Vagina (tissue), 2 donors: ENCODE data around the gene UBR2.

ENCODE experiments used
- POLR2AphosphoS5 ChIP-seq, 2 donors: sonication (generic); formaldehyde crosslinking; IDR thresholded peaks; one replicate each; pipeline ENCODE4 v1.9.0; 2017; ENCODE audit warnings: antibody characterized with exemption in 2 of 2, mild to moderate bottlenecking in 2 of 2, low read depth in 1 of 2; ENCODE audit not compliant: insufficient read depth in 1 of 2
- TF ChIP-seq, protein P1 (sequence below), 3 experiments: fragments of 450-650 bp in 2 of 3; fragments of 200-600 bp in 1 of 3; sonication (generic) in 1 of 3; IDR thresholded peaks; one replicate each; pipeline ENCODE4 v1.5.1; 2017 to 2019; ENCODE audit warnings: antibody characterized with exemption in 3 of 3, mild to moderate bottlenecking in 2 of 3, moderate library complexity in 2 of 3

DNA sequence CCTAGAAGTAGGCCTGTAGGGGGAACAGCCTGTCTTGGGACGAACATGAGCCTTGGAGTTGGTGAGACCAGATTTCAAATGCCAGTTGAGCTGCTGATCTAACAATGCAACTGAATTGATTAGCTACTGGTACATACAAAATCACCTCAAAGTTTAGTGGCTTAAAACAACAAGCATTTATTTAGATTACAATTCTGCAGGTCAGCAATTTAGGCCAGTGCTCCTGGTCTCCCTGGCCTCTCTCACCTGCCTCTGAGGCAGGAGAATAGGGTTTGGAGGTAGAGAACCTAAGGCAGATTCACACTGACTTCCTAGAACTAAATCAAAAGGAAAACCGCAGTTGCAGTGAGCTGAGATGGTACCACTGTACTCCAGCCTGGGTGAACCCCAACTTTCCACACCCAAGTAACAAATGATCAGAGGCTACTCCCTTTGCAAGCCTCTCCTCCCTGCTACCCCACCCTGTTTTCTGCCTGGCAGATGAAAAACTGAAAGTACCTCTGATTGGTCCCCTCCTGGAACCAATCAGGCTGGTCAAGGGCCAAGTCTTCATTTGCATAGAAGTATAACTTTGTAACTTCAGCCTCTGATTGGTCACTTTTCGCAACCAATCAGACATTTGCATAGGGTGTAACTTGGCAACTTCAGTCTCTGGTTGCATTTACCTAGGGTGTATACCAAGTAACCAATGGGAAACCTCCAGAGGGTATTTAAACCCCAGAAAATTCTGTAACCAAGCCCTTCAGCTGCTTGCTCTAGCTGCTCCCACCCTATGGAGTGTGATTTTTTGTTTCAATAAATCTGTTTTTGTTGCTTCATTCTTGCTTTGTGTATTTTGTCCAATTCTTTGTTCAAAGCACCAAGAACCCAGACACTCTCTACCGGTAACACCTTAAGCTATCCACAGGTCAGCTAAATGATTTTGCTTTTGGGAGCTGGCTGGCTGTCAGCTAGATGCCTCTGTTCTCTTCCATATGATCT, 8.1 kb upstream of the UBR2 start:
- TF ChIP-seq, protein P1, sequence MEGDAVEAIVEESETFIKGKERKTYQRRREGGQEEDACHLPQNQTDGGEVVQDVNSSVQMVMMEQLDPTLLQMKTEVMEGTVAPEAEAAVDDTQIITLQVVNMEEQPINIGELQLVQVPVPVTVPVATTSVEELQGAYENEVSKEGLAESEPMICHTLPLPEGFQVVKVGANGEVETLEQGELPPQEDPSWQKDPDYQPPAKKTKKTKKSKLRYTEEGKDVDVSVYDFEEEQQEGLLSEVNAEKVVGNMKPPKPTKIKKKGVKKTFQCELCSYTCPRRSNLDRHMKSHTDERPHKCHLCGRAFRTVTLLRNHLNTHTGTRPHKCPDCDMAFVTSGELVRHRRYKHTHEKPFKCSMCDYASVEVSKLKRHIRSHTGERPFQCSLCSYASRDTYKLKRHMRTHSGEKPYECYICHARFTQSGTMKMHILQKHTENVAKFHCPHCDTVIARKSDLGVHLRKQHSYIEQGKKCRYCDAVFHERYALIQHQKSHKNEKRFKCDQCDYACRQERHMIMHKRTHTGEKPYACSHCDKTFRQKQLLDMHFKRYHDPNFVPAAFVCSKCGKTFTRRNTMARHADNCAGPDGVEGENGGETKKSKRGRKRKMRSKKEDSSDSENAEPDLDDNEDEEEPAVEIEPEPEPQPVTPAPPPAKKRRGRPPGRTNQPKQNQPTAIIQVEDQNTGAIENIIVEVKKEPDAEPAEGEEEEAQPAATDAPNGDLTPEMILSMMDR (IDR thresholded peaks at IDR 0.05) = no peak
- no peak for TF ChIP-seq POLR2AphosphoS5 (IDR thresholded peaks at IDR 0.05; ENCODE audit: insufficient read depth in 1 of 2, low read depth in 1 of 2)
